ENCODE results near the gene PDE8A. TPM values are rescaled to one million over a fixed set of nuclear protein-coding genes. Genes with fewer than 3 reads are reported as not detected.

Gene PDE8A
- total and polyA plus RNA-seq, 2 of the 13 experiments (the other 11 are each of a cell fraction or from before 2014, with no cell fraction given): 26.3 to 48.5 TPM

DNA sequence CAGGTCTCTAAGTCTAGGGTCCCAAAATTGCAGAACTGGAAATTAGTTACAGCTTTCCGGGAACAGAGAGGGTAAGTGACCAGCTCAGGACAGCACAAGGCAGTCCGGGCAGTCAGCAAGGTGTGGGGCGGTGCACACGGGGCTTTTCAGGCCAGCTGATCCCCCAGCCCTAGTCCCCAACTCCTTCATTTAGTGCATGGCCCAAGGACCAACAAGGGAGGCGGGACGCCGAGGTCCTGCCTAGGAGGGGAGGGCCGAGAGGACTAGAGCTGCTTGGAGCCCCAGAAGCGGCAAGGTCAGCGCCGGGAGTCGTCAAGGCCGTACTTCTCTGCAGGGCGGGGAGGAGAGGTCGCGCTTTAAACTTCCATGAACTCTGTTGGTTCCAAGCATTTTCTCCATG is 2.0 kb upstream of the PDE8A start (continued):
- TF ChIP-seq, protein P1, sequence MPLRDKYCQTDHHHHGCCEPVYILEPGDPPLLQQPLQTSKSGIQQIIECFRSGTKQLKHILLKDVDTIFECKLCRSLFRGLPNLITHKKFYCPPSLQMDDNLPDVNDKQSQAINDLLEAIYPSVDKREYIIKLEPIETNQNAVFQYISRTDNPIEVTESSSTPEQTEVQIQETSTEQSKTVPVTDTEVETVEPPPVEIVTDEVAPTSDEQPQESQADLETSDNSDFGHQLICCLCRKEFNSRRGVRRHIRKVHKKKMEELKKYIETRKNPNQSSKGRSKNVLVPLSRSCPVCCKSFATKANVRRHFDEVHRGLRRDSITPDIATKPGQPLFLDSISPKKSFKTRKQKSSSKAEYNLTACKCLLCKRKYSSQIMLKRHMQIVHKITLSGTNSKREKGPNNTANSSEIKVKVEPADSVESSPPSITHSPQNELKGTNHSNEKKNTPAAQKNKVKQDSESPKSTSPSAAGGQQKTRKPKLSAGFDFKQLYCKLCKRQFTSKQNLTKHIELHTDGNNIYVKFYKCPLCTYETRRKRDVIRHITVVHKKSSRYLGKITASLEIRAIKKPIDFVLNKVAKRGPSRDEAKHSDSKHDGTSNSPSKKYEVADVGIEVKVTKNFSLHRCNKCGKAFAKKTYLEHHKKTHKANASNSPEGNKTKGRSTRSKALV (CRISPR knock-in tag; IDR thresholded peaks at IDR 0.05): 0 out of 2 replicates have a peak, but pooled peaks have one; percentile 12
- TF ChIP-seq ARHGAP35 (CRISPR knock-in tag; IDR thresholded peaks at IDR 0.05; ENCODE audit: borderline replicate concordance) (no peak), ZNF768 (CRISPR knock-in tag; IDR thresholded peaks at IDR 0.05) (peak; percentile 98), ZNF530 (CRISPR knock-in tag; IDR thresholded peaks at IDR 0.05; ENCODE audit: low read depth) (no peak), RAD21 (CRISPR knock-in tag; IDR thresholded peaks at IDR 0.05) (no peak), ZNF263 (CRISPR knock-in tag; IDR thresholded peaks at IDR 0.05) (no peak), ADNP (CRISPR knock-in tag; IDR thresholded peaks at IDR 0.05) (no peak), ZNF556 (CRISPR knock-in tag; IDR thresholded peaks at IDR 0.05; ENCODE audit: borderline replicate concordance) (no peak), ZNF564 (CRISPR knock-in tag; IDR thresholded peaks at IDR 0.05) (no peak), KDM2A (CRISPR knock-in tag; IDR thresholded peaks at IDR 0.05; ENCODE audit: borderline replicate concordance, low read depth) (no peak), ZMYM4 (CRISPR knock-in tag; IDR thresholded peaks at IDR 0.05) (no peak), TBP (CRISPR knock-in tag; IDR thresholded peaks at IDR 0.05) (no peak), ZMYM3 (CRISPR knock-in tag; IDR thresholded peaks at IDR 0.05) (peak; percentile 80), MYC (CRISPR knock-in tag; IDR thresholded peaks at IDR 0.05; ENCODE audit: borderline replicate concordance) (no peak), MAF1 (CRISPR knock-in tag; IDR thresholded peaks at IDR 0.05; ENCODE audit: borderline replicate concordance) (no peak), ZNF607 (CRISPR knock-in tag; IDR thresholded peaks at IDR 0.05; ENCODE audit: borderline replicate concordance) (peak; percentile 30; the same call in 1 of the 2 replicates), SIX4 (CRISPR knock-in tag; IDR thresholded peaks at IDR 0.05) (no peak)
- TF ChIP-seq, protein P2, sequence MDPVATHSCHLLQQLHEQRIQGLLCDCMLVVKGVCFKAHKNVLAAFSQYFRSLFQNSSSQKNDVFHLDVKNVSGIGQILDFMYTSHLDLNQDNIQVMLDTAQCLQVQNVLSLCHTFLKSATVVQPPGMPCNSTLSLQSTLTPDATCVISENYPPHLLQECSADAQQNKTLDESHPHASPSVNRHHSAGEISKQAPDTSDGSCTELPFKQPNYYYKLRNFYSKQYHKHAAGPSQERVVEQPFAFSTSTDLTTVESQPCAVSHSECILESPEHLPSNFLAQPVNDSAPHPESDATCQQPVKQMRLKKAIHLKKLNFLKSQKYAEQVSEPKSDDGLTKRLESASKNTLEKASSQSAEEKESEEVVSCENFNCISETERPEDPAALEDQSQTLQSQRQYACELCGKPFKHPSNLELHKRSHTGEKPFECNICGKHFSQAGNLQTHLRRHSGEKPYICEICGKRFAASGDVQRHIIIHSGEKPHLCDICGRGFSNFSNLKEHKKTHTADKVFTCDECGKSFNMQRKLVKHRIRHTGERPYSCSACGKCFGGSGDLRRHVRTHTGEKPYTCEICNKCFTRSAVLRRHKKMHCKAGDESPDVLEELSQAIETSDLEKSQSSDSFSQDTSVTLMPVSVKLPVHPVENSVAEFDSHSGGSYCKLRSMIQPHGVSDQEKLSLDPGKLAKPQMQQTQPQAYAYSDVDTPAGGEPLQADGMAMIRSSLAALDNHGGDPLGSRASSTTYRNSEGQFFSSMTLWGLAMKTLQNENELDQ (CRISPR knock-in tag; IDR thresholded peaks at IDR 0.05; ENCODE audit: borderline replicate concordance): no peak
- TF ChIP-seq, protein P3, sequence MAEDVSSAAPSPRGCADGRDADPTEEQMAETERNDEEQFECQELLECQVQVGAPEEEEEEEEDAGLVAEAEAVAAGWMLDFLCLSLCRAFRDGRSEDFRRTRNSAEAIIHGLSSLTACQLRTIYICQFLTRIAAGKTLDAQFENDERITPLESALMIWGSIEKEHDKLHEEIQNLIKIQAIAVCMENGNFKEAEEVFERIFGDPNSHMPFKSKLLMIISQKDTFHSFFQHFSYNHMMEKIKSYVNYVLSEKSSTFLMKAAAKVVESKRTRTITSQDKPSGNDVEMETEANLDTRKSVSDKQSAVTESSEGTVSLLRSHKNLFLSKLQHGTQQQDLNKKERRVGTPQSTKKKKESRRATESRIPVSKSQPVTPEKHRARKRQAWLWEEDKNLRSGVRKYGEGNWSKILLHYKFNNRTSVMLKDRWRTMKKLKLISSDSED (CRISPR knock-in tag; IDR thresholded peaks at IDR 0.05): no peak
